DOHH2 (cell line): ENCODE data around the gene TFAP2A.

Source experiments
- EZH2phosphoT487 ChIP-seq: fragments of 200-600 bp; sonication (generic); IDR thresholded peaks from 2 replicates; pipeline ENCODE4 v1.6.1; 2017; ENCODE audit warnings: borderline replicate concordance, mild to moderate bottlenecking, antibody characterized with exemption, low read length, moderate library complexity, mixed read lengths
- TF ChIP-seq, protein P1 (sequence below): fragments of 200-600 bp; sonication (generic); IDR thresholded peaks from one replicate; pipeline ENCODE4 v1.5.1; 2014; ENCODE audit warnings: antibody characterized with exemption, mild to moderate bottlenecking, low read depth, low read length; ENCODE audit not compliant: poor library complexity, severe bottlenecking

DNA sequence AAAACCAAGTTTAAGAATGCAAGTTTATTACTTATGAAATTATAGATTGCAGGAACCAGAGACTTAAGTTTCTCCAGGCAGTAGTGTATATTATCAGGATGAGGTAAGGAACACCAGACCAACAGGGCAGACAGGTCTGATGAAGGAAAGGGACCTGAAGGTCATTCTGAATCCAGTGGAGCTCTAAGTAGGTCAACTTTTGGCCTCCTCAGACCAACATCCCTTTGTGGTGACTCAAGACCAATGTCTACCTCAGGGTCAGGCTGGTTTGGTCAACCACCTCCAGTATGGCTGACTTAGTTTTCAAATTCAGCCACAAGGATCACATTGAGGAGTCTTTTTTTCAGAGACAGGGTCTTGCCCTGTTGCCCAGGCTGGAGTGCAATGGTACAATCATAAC lies 38.7 kb upstream of the TFAP2A start:
- TF ChIP-seq, protein P1, sequence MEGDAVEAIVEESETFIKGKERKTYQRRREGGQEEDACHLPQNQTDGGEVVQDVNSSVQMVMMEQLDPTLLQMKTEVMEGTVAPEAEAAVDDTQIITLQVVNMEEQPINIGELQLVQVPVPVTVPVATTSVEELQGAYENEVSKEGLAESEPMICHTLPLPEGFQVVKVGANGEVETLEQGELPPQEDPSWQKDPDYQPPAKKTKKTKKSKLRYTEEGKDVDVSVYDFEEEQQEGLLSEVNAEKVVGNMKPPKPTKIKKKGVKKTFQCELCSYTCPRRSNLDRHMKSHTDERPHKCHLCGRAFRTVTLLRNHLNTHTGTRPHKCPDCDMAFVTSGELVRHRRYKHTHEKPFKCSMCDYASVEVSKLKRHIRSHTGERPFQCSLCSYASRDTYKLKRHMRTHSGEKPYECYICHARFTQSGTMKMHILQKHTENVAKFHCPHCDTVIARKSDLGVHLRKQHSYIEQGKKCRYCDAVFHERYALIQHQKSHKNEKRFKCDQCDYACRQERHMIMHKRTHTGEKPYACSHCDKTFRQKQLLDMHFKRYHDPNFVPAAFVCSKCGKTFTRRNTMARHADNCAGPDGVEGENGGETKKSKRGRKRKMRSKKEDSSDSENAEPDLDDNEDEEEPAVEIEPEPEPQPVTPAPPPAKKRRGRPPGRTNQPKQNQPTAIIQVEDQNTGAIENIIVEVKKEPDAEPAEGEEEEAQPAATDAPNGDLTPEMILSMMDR: no peak
- TF ChIP-seq EZH2phosphoT487: no peak
